NB4 (cell line): ENCODE results near the gene FUT7.

ENCODE experiments used
- DNase-seq: peaks from one replicate; pipeline ENCODE4 v3.0.0; 2010; ENCODE audit warnings: low read depth
- H3K4me3 ChIP-seq: one replicate; pipeline ENCODE4 v1.5.1; 2011; ENCODE audit warnings: mild to moderate bottlenecking, low read depth, low read length, moderate library complexity
- MYC ChIP-seq: IDR thresholded peaks from 2 replicates; pipeline ENCODE4 v1.6.1; 2011; ENCODE audit warnings: low read depth, low read length
- POLR2A ChIP-seq: IDR thresholded peaks from 2 replicates; pipeline ENCODE4 v1.6.1; 2011; ENCODE audit warnings: mild to moderate bottlenecking; ENCODE audit not compliant: insufficient read length; ENCODE audit errors: extremely low read depth
- TF ChIP-seq, protein P1 (sequence below): IDR thresholded peaks from one replicate; pipeline ENCODE4 v1.5.1; 2012; ENCODE audit warnings: low read depth, low read length
- TF ChIP-seq, protein P2 (sequence below): IDR thresholded peaks from 2 replicates; pipeline ENCODE4 v1.6.1; 2011; ENCODE audit warnings: low read depth, low read length

FUT7 gene

DNA sequence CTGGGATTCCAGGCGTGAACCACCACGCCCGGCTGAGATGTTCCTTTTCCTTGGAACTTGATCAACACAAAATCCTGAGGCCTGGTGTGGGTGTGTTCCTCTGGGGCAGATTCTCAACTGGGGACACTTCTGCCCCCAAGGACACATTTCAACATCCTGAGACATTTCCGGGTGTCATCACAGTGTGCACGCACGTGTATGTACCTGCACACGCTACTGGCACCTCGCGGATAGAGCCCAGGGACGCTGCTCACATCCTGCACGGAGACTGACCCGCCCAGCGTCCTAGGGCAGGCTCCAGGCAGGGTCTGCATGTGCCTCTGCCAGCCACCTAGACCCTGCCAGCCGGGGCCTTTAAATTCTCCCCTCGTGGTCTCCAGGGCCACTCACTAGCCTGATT, 30.5 kb upstream of the FUT7 start:
- H3K4me3 ChIP-seq, result no peak overlapping the region
- TF ChIP-seq, protein P1, sequence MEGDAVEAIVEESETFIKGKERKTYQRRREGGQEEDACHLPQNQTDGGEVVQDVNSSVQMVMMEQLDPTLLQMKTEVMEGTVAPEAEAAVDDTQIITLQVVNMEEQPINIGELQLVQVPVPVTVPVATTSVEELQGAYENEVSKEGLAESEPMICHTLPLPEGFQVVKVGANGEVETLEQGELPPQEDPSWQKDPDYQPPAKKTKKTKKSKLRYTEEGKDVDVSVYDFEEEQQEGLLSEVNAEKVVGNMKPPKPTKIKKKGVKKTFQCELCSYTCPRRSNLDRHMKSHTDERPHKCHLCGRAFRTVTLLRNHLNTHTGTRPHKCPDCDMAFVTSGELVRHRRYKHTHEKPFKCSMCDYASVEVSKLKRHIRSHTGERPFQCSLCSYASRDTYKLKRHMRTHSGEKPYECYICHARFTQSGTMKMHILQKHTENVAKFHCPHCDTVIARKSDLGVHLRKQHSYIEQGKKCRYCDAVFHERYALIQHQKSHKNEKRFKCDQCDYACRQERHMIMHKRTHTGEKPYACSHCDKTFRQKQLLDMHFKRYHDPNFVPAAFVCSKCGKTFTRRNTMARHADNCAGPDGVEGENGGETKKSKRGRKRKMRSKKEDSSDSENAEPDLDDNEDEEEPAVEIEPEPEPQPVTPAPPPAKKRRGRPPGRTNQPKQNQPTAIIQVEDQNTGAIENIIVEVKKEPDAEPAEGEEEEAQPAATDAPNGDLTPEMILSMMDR, result no peak
- TF ChIP-seq MYC (peak; percentile 53; the same call in 1 of the 2 replicates), POLR2A (no peak)
- TF ChIP-seq, protein P2, sequence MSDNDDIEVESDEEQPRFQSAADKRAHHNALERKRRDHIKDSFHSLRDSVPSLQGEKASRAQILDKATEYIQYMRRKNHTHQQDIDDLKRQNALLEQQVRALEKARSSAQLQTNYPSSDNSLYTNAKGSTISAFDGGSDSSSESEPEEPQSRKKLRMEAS, result peak; percentile 72
- peak; percentile 63 for DNase-seq

DNA sequence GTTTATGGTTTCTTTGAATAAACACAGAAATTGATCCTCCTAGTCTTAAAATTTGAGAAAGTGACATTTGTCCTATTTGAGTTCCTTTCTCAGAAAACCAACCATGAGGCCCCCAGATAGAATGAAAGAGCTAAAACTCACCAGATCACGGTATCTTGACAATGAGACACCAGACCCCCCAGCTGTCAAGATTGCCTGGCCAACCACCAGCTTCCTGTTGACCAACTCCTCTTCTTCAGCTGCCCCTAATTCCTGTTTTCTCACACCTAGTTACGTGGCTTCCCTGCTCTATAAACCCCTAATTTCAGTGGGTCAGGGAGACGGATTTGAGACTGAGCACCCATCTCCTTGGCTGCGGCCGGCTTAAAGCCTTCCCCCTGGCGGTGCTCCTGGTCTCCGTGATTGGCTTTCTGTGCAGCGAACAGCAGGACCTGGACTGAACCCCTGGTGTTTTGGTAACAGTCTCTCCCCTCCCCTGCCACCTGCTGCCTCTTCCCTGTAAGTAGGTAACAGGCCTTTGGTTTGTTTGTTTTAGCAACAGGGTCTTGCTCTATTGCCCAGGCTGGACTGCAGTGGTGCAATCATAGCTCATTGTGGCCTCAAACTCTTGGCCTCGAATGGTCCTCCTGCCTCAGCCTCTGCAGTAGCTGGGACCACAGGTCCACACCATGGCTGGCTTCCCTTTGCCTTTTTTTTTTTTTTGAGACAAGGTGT, 26.8 kb upstream of the FUT7 start:
- peak; percentile 66 for DNase-seq
- TF ChIP-seq, protein P1, result no peak
- TF ChIP-seq POLR2A, result no peak
- no peak for TF ChIP-seq MYC
- TF ChIP-seq, protein P2, result no peak
- H3K4me3 ChIP-seq, result no peak overlapping the region

DNA sequence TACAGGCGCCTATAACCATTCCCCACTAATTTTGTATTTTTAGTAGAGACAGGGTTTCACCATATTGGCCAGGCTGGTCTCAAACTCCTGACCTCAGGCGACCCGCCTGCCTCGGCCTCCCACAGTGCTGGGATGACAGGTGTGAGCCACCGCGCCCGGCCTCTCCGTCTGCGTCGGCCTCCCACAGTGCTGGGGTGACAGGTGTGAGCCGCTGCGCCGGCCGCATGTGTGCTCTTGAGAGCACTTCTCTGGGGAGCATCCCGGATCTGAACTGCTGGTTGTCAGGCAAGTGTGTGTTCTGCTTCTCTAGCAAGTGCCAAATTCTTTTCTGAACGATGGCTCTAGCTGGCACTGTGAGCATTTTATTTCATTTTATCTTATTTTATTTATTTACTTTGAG, 25.7 kb upstream of the FUT7 start:
- no peak for DNase-seq
- TF ChIP-seq, protein P1, result no peak
- TF ChIP-seq, protein P2, result no peak
- no peak for TF ChIP-seq POLR2A
- TF ChIP-seq MYC, result no peak
- H3K4me3 ChIP-seq, result no peak overlapping the region

DNA sequence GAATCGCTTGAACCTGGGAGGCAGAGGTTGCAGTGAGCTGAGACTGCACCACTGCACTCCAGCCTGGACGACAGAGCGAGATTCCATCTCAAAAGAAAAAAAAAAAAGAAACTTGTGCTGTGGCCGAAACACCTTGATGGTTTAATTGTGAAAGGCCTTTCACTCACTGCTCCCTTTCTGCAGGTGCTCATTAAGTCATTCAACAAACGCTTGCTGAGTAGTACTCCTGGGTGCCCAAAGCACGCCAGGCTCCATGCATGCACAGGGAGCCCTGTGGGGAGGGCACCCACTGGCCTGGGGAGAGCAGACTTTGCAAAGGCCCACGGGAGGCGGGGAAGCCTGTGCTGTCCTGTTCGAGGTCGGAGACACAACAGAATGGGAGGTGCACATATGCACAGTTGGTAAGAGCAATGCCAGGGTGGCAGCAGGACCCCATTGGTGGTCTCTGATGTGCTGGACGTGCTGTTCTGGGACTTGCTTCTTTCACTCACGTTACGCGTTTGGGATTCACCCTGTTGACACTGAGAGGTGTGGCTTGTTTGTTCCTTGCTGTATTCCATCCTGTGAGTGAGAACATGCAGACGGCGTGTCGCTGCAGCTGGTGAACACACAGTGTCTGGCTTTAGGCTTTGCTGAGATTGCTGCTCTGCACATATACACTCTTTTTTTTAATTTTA, 25.0 kb upstream of the FUT7 start:
- DNase-seq, result no peak
- no peak overlapping the region for H3K4me3 ChIP-seq
- TF ChIP-seq POLR2A, result no peak
- no peak for TF ChIP-seq MYC
- TF ChIP-seq, protein P2, result no peak
- TF ChIP-seq, protein P1, result no peak

DNA sequence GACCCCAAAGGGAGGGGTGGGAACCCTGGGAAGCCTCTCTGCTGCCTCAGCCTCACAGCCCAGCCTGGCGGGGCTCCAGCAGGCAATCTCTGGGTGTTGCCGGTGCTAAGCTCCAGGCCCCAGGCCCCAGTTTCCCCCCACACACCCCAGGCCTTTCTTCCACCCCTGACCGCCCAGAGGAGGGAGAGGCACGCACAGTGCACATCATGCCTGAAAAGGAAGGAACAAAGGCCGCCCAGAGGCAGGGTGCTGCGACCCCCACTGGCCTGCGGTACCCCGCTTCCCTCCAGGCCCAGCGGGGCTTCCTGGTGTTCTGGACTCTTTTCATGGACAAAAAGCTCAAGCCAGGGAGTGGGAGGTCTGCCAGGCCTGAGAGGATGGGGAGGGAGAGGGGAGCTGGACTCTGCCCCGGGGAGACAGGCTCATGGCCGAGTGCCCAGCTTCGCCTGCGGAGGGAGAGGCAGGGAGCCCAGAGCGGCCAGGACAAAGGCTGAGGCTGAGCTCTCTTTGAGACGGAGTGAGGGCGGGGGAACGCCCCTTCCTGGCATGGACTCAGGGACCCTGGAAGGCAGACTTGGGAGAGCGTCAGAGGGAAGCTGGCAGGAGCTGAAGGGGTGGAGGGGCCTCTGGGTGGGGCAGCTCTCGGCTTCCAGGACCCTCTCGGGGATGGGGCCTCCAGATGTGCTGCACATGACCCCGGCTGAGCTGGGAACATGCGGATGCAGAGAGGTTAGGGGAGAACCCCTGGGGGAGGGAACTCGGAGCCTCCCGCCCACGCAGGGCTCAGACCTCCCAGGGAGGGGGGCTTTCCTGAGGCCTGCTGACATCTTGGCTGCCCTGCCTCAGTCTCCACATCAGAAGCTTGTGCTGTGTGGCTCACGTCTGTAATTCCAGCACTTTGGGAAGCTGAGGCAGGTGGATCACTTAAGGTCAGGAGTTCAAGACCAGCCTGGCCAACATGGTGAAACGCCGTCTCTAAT, 23.8 kb upstream of the FUT7 start:
- TF ChIP-seq MYC (no peak), POLR2A (no peak)
- TF ChIP-seq, protein P2, result no peak
- TF ChIP-seq, protein P1, result no peak
- DNase-seq, result no peak
- no peak overlapping the region for H3K4me3 ChIP-seq
